Ishikawa (cell line): Measurements from ENCODE around the gene SETDB1.

Experiments
- CEBPB ChIP-seq: IDR thresholded peaks from 2 replicates; pipeline ENCODE4 v1.6.1; 2012
- CREB1 ChIP-seq: IDR thresholded peaks from 2 replicates; pipeline ENCODE4 v1.6.1; 2012; ENCODE audit warnings: low read depth
- EGR1 ChIP-seq: IDR thresholded peaks from 2 replicates; pipeline ENCODE4 v1.6.1; 2012
- EP300 ChIP-seq: IDR thresholded peaks from 2 replicates; pipeline ENCODE4 v1.6.1; 2012; ENCODE audit warnings: borderline replicate concordance
- FOXM1 ChIP-seq: IDR thresholded peaks from 2 replicates; pipeline ENCODE4 v1.6.1; 2012; ENCODE audit warnings: low read depth, borderline replicate concordance
- MAX ChIP-seq: IDR thresholded peaks from 2 replicates; pipeline ENCODE4 v1.6.1; 2012
- NFIC ChIP-seq: IDR thresholded peaks from 2 replicates; pipeline ENCODE4 v1.6.1; 2012
- RAD21 ChIP-seq: IDR thresholded peaks from 2 replicates; pipeline ENCODE4 v1.6.1; 2012; ENCODE audit warnings: low read depth
- TAF1 ChIP-seq: IDR thresholded peaks from 2 replicates; pipeline ENCODE4 v1.6.1; 2012; ENCODE audit warnings: low read depth, mild to moderate bottlenecking
- TCF12 ChIP-seq: IDR thresholded peaks from 2 replicates; pipeline ENCODE4 v1.6.1; 2012; ENCODE audit warnings: low read depth
- TEAD4 ChIP-seq: IDR thresholded peaks from 2 replicates; pipeline ENCODE4 v1.6.1; 2012
- USF1 ChIP-seq: IDR thresholded peaks from 2 replicates; pipeline ENCODE4 v1.6.1; 2012
- YY1 ChIP-seq: IDR thresholded peaks from 2 replicates; pipeline ENCODE4 v1.6.1; 2012; ENCODE audit warnings: low read depth
- ZBTB7A ChIP-seq: IDR thresholded peaks from 2 replicates; pipeline ENCODE4 v1.6.1; 2012; ENCODE audit warnings: low read depth
- TF ChIP-seq, protein P1 (sequence below): IDR thresholded peaks from 2 replicates; pipeline ENCODE4 v1.6.1; 2012; ENCODE audit warnings: low read depth, mild to moderate bottlenecking

Gene SETDB1

DNA sequence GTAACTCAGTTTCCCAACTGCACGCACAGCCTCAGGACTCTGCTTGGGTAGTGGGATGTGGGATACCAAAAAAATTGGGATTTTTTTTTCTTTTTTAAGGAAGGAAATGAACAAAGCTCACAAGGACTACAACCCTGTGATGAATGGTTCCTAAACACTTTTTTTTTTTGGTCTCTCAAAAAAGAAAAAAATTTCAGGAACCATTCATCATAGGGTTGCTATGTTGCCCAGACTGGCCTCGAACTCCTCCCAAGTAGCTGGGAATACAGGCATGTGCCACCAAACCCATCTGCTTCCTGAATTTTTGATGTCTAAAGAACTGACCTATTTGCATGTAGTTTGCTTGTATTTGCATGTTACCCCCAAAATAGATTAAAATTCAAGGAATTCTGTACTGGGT is 73.8 kb downstream of the SETDB1 start:
- TF ChIP-seq NFIC (no peak), ZBTB7A (no peak)

GRCh38 chr1:151000408-151000807 is 74.2 kb downstream of the SETDB1 start:
- TF ChIP-seq NFIC = no peak
- TF ChIP-seq CREB1 = no peak
- no peak for TF ChIP-seq EGR1
- TF ChIP-seq RAD21 = no peak
- TF ChIP-seq YY1 = no peak
- no peak for TF ChIP-seq TEAD4
- TF ChIP-seq, protein P1, sequence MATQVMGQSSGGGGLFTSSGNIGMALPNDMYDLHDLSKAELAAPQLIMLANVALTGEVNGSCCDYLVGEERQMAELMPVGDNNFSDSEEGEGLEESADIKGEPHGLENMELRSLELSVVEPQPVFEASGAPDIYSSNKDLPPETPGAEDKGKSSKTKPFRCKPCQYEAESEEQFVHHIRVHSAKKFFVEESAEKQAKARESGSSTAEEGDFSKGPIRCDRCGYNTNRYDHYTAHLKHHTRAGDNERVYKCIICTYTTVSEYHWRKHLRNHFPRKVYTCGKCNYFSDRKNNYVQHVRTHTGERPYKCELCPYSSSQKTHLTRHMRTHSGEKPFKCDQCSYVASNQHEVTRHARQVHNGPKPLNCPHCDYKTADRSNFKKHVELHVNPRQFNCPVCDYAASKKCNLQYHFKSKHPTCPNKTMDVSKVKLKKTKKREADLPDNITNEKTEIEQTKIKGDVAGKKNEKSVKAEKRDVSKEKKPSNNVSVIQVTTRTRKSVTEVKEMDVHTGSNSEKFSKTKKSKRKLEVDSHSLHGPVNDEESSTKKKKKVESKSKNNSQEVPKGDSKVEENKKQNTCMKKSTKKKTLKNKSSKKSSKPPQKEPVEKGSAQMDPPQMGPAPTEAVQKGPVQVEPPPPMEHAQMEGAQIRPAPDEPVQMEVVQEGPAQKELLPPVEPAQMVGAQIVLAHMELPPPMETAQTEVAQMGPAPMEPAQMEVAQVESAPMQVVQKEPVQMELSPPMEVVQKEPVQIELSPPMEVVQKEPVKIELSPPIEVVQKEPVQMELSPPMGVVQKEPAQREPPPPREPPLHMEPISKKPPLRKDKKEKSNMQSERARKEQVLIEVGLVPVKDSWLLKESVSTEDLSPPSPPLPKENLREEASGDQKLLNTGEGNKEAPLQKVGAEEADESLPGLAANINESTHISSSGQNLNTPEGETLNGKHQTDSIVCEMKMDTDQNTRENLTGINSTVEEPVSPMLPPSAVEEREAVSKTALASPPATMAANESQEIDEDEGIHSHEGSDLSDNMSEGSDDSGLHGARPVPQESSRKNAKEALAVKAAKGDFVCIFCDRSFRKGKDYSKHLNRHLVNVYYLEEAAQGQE = no peak
- no peak for TF ChIP-seq FOXM1

- TF ChIP-seq ZBTB7A (no peak), MAX (no peak), YY1 (no peak), CREB1 (no peak), TAF1 (no peak), EP300 (no peak), USF1 (no peak), FOXM1 (no peak), CEBPB (no peak), TEAD4 (no peak), RAD21 (no peak), TCF12 (no peak), NFIC (no peak), EGR1 (no peak)
- TF ChIP-seq, protein P1 = no peak
Observed at GRCh38 chr1:151001602-151002001, 75.4 kb downstream of the SETDB1 start.

DNA sequence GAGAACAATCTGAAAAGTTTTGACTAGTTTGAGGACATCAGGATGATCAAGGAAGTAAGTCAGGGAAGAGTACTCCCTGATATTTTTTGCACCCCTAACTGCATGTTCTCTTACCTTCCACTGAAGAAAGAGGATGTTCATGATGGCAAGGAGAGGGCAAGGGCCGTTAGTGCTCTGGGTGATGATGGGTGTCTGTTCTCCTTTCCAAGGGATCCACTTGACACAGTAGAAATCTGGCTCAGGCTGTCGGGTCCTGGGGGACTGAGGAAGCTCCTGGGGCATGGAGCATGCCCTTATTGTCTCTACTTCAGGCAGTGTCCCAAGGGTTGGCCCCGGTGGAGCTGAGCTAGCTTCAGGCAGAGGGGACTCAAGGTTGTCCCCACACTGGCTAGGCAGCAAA is 75.9 kb downstream of the SETDB1 start:
- TF ChIP-seq TCF12 = no peak
- no peak for TF ChIP-seq MAX
- TF ChIP-seq FOXM1 = no peak
- TF ChIP-seq, protein P1 = no peak
- TF ChIP-seq CEBPB = no peak
- TF ChIP-seq TAF1 = no peak
- no peak for TF ChIP-seq USF1

GRCh38 chr1:151002611-151003010 is 76.4 kb downstream of the SETDB1 start:
- TF ChIP-seq ZBTB7A = no peak
- TF ChIP-seq CREB1 = no peak
- no peak for TF ChIP-seq RAD21
- no peak for TF ChIP-seq TCF12
- no peak for TF ChIP-seq USF1
- TF ChIP-seq FOXM1 = no peak
- TF ChIP-seq EGR1 = no peak
- TF ChIP-seq MAX = no peak
- TF ChIP-seq, protein P1 = no peak
- TF ChIP-seq EP300 = no peak
- TF ChIP-seq NFIC = no peak
- TF ChIP-seq CEBPB = no peak
- TF ChIP-seq TEAD4 = no peak
- TF ChIP-seq TAF1 = no peak
- TF ChIP-seq YY1 = no peak
